Measurements from ENCODE around the gene NRGN.
"Not testable (repeated sequence)": the region's sequence is repeated elsewhere in the genome, so short reads cannot be mapped to it uniquely, and the experiment has no call there.

NRGN gene

DNA sequence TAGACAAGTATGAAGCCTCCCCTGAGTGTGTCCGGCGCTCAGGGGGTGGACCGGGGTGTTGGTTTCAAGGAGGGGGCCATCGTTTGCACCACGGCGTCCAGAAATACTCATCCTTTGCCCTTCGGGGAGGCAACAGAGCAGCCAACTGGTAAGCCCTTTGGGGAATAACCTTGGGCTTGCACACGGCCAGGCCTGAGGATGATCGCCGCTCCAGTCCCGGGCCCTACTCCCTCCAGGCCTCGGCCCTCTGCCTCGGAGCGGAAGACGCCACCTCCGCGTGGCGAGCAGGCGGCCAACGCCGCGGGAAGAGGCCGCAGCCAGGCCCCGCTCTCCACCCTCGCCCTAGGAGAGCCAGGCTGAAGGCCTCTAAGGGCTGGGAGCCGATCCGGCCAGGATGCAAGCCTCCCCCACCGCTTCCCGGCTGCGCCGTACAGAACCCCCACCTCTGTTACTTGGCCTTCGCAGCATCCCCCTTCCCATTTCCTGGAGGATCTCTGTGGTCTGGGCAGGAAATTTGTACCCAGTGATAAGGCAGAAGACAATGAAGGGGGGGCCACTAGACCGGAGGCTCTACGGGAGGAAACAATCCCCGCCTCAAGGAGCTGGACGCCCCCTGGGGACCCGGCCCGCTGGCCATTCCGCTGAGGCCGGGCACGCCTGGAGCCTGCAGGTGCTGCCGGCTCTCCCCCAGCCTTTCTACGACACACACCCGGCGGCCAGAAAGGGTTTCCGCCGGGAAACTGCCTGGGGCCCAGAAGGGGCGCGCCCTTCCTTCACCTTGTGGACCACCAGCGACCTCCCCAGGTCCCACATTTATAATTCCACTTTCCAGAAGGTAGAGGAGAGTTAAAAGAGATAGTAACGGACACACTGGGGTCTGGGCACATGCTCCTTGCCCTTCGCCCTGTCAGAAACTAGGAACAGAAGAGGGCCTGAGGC, 19.8 kb downstream of the NRGN start:
- no peak for DNase-seq

DNA sequence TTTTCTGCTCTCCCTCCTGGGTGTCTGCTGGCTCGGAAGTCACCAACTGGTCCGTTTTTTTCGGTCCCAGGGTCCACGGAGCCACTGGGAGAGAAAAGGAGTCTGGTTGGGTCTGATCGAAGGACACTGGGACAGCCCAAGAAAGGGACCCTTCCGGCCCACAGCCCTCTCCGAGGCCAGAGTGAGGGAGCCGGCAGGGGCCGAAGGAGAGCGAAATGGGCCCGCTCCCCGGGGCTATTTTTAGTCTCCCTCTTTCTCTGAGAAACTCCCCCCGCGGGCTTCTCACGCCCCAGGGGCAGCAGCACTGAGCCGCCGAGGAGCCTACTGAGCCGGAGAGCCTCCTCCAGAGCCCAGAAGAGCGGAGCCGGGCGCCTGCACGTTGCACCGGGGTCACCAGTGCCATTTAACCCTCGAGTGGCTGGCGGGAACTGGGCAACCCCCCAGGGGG, 20.5 kb downstream of the NRGN start:
- DNase-seq: no peak

DNA sequence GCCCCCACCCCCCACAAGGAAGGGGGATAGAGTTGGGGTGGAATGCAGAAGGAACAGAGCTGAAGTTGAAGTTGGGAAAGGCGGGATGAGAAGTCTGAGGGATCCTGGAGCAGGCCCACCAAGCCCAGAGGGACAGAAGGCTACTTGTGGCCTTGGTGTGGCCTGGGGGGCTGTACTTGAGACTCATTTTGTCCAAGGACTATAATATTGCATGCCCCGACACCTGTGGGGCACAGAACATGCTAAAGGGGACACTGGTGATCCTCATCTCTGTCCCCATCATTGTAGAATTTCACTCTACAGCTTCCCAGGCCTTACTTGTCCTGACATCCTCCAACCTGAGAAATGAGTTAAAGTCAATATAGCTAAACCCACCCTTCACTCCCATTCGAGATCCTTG, 21.1 kb downstream of the NRGN start:
- no peak for DNase-seq

DNA sequence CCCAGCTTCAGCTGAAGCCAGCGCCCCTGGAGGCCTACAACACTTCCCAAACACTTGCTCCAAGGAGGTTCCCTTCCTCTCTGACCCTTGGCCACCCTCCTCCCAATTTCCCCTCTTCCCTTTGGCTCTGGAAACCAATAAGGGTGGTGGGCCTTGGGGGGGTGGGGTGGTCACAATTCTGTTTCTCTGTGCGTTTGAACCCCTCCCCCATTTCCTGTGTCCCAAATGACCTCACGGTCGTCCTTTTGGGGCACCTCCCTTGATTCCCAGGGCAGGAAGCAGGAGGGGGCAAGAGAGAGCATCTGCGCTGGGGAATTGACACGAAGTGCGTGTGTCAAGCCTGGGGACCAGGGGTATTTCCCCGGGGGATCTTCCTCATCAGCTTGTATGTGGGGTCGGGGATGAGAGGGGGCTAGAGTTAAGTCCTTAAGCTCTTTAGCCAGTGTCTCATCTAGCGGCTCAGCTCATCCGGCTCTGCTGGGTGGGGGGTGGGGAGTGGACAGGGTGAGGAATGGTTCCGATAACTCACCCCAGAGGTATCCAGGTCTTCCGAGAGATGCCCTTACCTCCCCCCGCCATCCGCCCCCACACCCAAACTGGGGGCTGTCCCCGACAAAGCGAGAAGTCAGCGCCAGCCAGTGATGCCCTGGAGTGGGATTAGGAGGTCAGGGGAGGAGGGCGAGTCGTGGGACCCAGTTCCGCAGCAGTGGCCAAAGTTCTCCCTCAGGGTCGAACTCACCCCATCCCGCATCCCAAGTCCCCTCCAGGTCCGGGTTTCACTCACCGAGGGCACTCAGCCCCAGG, 21.8 kb downstream of the NRGN start:
- DNase-seq: no peak

DNA sequence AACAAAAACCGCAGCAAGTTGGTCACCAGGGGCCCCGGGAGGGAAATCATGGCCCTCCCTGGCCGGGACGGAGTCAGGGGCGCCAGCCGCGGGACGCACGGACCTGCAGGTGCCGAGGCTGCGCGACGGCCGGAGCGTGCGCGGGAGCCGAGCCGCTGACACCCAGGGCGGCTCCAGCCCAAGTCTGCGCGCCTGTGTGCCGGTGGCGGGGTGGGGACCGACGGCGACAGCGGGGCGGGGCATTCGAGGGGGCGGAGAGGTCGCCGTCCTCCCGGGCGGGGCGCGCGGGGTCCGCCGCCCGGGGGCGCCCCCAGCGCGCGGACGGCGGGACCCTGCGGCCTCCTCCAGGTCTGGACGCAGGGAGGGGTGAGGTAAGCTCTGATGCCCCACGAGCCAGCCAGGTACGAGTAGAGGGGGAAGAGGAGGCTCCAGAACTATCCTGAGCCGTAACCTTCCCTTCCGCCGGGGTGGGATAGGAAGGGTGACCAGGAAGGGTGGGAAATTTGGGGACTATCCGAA, 22.4 kb downstream of the NRGN start, which contains the start of gene ESAM:
Gene ESAM, minus strand, starts transcription at position 186 of the 519 bp plus-strand sequence. Its CDS starts 136 bp downstream, at position 50.
- peak; percentile 50 for DNase-seq

DNA sequence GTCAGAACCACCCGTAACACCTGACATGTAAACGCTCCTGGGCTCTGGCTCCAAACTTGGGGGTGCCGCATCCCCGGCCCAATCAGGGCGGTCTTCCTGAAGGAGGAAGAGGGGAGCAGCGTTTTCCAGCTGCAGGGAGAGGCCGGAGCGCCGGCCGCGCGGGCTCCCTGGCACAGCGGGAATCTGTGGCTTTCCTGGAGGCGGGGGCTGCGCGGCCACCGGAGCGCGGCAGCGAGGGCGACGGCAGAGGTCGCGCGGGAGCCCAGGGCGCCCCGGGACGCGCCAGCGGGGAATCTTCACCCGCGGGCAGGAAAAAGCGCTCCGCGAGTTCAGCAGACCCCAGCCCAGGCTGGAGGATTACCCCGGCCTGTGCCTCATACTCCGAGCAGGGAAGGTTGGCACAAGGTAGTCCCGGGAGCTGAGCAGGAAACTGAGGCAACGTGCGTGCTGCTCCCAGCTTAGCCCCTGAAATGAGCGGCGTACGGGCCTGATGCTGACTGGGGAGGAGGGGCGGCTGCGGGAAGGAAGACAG, 22.9 kb downstream of the NRGN start:
- no peak for DNase-seq

DNA sequence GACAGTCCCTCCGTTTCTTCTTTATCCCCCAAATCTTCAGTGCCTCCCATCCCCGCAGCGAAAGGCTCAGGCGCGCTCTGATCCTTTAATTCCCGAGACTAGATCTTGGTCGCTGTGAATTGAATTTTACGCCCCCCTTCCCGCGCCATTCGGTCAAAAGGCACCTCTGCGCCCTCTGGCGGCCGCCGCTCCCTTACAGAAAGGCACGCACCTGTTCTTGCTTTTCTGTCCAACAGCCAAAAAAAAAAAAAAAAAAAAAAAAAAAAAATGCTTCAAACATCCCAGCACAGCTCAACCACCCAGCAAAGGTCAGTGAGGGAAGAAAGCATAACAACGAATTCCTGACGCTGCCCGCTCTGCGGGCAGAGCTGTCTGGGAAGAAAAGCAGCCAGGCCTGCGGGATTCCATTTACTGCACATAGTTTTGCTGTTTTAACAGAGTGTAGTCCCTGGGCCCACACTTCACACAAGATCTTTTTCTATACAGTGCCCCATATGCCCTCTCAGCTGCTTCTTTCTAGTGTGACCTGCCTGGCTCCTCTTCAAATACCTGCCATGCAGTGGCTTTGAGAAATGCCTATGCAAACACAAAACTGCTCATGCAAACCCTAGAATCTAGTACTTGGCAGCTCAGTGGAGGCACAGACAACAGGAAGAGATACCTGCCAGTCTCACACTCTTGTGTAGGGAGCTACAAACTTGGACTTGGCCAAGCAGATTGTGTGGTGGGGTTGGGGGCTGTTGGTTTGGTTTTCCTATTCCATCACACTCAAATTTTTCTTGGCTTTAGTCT, 23.6 kb downstream of the NRGN start:
- DNase-seq: peak; percentile 85

DNA sequence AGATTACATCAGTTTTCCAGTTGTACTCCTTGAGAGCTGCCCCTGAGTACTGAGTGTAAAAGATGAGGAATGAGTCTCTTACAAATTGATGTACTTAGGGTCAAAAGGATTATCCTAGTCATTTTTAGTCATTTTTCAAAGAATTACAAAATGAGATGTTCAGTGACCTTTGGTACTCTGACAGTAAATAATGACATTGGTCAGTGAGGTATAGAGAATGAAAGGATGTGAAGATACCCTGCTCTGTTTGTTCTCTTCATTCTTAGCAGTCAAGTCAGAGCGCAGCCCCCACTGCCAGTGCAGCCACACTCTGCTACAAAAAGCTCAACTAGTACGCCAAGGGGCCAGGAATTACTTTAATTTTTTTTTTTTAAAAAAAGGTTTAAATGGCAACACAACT, 26.4 kb downstream of the NRGN start:
- DNase-seq: no peak

DNA sequence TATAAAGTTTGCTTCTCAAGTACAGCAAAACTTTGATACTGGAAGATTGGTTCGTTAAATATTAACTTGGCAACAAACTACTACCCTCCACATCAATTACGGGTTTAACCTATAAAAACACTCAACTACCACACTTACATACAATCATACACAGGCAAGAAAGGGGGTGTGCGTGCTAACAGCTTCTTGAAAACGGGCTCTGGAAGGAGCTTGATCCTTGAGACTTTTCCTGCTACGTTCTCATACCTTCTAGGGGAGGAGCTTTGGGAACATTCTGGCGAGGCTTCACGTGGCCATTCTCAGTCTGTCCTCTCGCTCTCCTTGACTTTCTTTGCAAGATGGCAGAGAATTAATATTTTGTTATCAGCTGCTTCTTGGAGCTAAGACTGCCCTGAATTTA, 29.2 kb downstream of the NRGN start:
- no peak for DNase-seq

DNA sequence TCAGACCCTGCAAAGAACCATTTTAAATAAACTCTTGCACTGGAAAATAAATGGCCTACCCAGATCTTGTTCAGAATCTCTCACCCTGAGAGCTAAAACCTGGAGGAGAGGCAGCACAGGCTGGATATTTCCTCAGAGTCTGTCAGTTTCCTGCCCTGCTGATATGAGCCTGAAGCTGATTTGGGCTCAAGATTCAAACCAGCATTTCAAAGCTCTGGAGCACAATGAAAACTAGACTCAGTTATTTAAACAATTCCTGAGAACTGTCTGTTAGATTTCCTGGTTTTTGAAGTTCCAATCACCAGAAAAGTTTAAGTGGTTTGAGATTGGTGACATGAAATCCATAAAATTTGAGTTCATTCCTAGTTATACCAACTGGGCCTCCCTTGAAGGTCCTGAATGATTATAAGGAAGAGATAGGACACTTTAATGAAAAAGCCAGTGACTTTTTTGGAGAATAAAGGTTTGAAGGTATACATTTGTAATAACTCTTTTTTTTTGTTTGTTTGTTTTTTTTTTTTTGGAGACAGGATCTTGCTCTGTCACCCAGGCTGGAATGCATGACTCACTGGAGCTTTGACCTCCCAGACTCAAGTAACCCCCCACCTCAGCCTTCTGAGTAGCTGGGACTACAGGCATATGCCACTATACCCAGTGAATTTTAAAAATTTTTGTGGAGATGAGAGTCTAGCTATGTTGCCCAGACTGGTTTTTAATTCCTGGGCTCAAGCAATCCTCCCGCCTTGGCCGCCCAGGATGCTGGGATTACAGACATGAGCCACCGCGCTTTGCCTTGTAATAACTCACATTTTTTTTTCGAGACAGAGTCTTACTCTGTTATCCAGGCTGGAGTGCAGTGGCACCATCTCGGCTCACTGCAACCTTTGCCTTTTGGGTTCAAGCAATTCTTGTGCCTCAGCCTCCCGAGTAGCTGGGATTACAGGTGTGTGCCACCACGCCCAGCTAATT, 30.3 kb downstream of the NRGN start:
- no peak for DNase-seq

DNA sequence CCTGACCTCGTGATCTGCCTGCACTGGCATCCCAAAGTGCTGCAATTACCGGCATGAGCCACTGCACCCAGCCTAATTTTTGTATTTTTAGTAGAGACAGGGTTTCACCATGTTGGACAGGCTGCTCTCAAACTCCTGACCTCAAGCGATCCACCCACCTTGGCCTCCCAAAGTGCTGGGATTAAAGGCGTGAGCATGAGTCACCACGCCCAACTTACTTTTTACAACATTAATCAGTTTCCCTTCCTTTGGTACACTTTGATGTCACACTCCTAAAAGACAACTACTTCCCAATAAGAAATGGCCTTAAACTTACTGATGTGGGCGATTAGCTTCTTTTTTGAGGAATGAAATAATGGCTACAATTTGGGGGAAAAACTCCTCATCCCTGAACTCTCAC, 31.2 kb downstream of the NRGN start:
- not testable (repeated sequence) for DNase-seq

DNA sequence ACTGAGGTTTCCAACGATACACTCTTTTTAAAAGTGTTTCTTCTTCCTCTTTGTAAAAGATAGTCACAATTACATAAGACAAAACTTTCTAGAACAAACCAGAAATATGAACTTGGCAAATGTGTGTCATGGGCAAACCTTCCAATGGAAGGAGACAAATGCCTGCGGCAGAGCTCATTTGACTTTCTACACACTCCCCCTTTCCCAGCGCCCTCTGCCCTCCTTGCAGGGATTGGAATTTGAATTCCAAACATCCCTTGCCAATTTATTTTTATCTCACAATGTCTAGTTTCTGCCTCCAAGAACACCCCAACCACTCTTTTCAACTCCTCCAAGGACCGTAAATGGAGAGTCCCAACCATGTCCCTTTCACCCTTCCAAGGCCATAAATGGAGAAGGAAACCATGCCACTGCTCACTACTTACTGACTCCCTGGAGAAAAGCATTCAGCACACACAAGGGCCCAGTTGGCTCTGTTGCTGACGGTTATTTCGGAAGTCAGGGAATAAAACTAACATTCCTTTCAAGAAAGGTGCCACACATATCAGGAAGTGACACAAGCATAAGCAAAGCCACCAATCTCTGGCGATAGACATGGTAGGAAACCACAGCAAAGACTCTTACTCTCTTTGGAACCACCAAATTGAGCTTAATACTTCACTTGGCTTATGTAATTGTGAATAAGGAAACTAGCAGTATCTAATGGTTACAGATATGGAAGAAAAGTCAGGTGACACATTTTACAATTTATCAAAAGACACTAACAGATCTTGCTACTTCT, 37.3 kb downstream of the NRGN start:
- no peak for DNase-seq

DNA sequence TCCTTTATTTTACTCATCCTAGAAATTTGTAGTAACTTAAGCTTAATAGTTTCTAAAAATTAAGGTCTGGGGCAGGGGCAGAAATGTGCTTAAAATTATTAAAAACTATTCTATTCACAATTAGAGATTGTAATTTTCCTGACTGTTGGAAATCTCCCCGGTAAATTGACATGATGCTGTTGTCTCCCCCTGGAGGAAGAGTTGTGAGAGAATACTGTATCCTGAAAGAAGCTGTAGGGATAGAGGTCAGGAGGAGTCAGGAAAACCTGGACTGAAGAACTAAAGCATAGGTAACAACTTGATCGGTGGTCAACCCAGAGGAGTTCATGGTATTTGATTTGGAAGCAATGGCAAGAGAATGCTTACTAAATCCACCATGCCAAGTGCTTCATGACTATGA, 38.5 kb downstream of the NRGN start:
- DNase-seq: no peak

DNA sequence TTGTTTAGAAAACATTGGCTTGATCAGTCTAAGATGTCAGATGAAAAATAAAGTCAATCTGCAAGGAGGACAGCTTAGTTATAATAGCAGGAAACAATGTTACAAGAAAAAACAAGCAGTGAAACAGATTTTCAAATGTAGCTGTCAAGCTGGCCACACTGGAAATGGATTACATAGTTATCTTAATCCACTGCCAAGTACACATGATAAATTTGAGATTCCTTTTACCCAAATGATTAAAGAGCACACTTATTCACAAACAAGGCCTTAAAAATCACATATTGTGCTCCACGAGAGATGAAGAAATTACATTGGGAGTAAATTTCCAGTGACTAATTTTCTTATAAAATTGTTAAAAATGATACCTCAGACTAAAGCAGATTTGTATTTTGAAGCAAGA, 39.8 kb downstream of the NRGN start:
- no peak for DNase-seq

DNA sequence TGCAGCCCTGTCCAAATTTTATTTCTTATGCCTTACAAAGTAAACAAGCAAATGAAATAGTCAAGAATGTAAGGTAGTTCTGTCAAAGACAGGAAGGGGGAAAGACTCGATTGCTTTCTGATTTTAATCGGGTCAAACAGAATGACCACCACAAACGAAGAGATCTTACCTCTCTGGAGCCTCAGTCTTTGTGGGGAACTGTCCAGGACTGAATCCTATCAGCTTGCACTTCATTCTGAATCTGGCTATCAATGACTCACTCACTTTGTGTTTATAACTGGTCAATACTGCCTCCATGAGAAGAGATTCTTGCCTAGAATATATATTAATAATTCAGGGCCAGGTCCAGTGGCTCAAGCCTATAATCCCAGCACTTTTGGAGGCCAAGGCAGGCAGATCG, 43.3 kb downstream of the NRGN start:
- no peak for DNase-seq

DNA sequence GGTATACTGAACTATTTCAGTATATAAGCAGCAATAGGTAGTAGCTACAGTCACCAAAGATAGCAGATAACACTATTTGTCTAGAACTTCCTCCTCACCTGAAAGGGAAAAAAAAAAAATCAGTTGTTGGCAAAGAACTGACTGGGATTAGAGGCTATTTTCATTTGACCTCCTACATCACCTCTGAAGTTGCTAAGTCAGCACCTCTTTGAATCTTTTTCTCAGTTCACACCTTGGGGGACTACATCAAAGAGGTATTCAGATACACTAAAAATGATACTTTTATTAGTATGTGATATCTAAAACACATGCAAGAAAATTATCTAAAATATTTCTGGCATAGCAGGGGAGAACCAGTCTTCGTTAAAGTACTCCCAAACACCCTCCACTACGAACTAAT, 44.3 kb downstream of the NRGN start:
- no peak for DNase-seq

DNA sequence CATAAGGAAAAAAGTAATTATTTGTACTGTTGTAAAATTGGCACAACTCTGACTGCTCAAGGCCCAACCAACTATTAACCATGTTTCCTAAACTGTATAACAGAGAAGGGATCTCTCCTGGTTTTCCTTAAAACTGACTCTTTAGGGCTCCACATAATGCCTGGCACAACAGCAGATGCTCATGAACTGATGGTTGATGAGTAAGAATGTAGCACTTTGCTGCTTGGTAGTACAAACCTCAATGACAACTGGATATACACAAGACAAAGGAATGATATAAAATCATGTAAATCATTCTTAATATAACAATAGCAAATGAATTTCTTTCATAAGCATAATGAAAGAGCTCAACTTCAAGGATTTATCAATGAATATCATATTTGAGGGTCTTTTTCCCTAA, 48.8 kb downstream of the NRGN start:
- no peak for DNase-seq

DNA sequence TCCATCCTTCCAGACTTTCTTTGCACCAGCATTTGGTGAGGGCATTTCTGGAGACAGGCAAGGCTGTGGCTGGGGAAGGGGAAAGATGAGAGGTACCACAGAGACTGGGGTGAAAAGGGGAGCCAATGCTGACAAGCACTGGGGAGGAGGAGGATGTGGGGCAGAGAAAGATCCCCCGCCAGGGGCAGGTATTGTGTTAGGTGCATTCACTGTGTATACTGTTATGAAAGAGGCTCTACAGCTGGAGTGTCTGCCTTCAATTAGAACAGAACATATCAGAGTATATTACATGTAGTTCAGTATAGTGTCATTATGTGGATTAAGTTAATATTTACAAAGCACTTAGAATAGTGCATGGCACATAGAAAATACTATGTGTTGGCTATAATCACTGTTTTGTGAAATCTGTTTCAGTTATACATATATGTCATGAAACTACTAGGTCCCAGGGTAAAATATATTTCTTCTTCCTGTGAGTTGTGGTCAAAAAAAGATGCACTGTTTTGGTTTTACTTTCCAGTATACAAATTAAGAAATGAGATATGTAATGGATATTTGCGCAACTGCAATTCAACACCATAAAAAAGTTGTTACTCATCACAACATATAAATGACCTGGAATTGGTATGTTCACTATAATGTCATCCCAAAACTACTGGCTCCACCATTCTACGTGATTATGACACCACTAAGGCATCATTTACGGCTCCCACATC, 52.0 kb downstream of the NRGN start:
- no peak for DNase-seq

DNA sequence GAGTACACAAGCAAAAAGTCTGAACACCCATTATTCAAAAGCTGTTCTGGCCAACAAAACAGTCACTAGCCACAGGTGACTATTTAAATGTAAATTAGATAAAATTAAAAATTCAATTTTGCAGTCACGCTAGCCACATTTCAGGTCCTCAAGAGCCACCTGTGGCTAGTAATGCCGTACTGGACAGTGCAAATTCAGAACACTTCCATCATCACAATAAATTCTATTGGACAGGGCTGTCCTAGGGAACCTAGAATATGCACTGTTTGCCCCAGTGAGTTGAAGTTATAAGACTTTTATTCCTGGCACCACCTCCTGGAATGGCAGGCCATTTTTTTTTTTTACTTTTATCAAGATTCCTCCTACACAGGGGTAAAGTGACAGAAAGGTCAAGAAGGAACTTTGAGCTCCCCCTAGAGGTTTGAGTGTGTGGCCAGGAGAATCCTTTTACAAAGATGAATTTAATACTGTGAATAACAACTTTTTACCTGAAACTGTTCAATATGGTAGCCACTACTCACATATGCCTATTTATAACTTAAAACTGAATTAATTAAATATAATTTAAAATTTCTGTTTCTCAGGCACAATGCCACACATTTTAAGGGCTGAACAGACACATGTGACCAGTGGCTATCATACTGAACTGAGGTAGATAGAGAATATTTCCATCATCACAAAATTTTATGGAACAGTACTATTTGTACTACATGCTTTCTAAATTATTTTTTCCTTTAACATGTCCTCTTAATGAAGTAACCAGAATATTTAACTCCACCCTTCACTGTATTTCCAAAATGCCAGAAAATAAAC, 53.9 kb downstream of the NRGN start:
- no peak for DNase-seq

Measured in effector CD8-positive, alpha-beta T cell (primary cell).